ENCODE data around the gene PDP2.

GRCh38 chr16:66925322-66925840 lies 45.1 kb downstream of the PDP2 start, which contains the start of gene RRAD:
- TF ChIP-seq CTCF (IDR thresholded peaks at IDR 0.05; ENCODE audit: low read length) (no peak), EZH2phosphoT487 (IDR thresholded peaks at IDR 0.05; ENCODE audit: low read length) (no peak), EZH2 (optimal IDR thresholded peaks at IDR 0.05; ENCODE audit: low read depth, low read length) (no peak)

Data from MM.1S (cell line).